Measurements from ENCODE around the gene ZNF518A.
"Not testable (repeated sequence)": the region's sequence is repeated elsewhere in the genome, so short reads cannot be mapped to it uniquely, and the experiment has no call there.

The ZNF518A gene

DNA sequence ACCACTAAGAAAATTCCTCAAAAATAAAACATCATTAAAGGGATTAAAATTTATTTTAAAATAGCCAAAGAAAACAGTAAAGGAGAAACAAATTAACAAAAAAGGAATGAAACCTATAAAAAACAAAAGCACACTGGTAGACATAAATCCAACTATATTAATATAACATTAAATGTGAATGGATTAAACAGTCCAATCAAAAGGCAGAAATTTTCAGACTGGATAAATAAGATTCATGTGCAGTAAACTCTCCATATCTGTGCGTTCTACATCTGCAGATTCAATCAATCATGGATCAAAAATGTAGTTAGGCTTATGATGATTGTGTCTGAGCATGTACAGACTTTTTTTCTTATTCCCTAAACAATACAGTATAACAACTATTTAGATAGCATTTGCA is 42.6 kb downstream of the ZNF518A start:
- DNase-seq (ENCODE audit: low spot score in 2 of 2) = no peak
- in situ Hi-C loops (cut with MboI; ENCODE audit: low sequenced_read_pairs) = no loop called here
- H3K9me3 ChIP-seq = 0 out of 2 replicates have a peak, but pooled peaks cover 5% of the 10 kb centered on the region
- no peak overlapping the region for H3K4me3 ChIP-seq
- H3K4me1 ChIP-seq = no peaks in the 10 kb centered on the region
- H3K36me3 ChIP-seq (replicated peaks) = no peaks in the 10 kb centered on the region
- H3K27me3 ChIP-seq (ENCODE audit: low read depth) = no peaks in the 10 kb centered on the region

DNA sequence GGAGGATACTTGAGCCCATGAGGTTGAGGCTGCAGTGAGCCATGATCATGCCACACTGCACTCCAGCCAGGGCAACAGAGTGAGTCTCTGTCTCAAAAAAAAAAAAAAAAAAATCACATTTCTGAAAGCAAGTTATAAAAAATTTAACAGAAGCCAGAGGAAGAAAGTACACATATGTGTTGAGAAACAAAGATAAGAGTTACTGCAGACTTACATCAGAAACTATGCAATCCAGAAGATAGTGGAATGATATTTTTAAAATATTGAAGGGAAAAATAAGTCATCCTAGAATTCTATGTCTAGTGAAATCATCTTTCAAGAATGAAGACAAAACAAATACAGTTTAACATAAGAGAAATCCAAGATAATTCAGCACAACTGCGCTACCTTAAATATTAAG is 46.9 kb downstream of the ZNF518A start:
- DNase-seq (ENCODE audit: low spot score in 2 of 2) = no peak
- in situ Hi-C loops (cut with MboI; ENCODE audit: low sequenced_read_pairs) = no loop called here

DNA sequence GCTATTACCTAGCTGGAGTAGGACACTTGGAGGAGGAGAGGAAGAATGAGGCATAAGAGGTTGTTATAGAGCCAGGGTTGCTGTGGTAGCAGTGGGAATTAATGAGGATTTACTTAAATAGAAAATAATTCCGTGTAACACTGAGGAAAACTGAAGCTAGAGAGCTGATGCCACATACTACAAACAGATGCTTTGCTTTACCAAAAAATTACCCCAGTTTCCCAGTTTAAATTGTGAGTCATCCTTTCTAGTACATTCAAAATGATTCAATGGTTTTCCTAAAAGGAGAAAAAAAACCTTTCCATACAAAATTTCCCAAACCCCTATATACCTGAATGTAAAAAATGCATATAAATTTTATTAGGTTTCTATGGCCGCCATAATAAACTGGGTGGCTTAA is 58.3 kb downstream of the ZNF518A start:
- DNase-seq (ENCODE audit: low spot score in 2 of 2) = no peak
- Histone ChIP-seq H3K4me3 (no peak overlapping the region), H3K4me1 (no peaks in the 10 kb centered on the region), H3K36me3 (replicated peaks) (no peaks in the 10 kb centered on the region), H3K9me3 (no peaks in the 10 kb centered on the region), H3K27me3 (ENCODE audit: low read depth) (no peaks in the 10 kb centered on the region)
- in situ Hi-C loops (cut with MboI; ENCODE audit: low sequenced_read_pairs) = no loop called here

More for the DNA sequence above, 46.9 kb downstream of the ZNF518A start:
- Histone ChIP-seq H3K4me1 (no peaks in the 10 kb centered on the region), H3K4me3 (no peak overlapping the region), H3K9me3 (0 out of 2 replicates have a peak, but pooled peaks cover 5% of the 10 kb centered on the region), H3K27me3 (ENCODE audit: low read depth) (no peaks in the 10 kb centered on the region), H3K36me3 (replicated peaks) (no peaks in the 10 kb centered on the region)

DNA sequence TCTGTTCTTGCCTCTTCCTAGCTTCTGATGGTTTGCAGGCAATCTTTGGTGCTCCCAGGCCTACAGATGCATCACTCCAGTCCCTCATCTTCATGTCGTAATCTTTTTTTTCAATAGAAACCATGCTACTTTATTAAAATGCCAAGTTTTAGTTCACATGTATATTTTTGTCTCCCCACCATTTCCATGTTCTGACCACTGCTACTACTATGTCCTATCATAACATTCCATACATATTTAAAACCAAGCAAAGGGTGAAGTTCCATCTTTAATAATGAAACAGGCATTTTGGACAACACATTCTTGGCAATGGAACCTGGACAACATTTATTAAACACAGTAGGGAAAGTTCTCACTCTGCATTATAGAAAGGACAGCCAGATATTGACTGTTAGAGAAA is 58.8 kb downstream of the ZNF518A start:
- H3K4me1 ChIP-seq = no peaks in the 10 kb centered on the region
- no peak overlapping the region for H3K4me3 ChIP-seq
- H3K36me3 ChIP-seq (replicated peaks) = no peaks in the 10 kb centered on the region
- DNase-seq (ENCODE audit: low spot score in 2 of 2) = no peak
- no peaks in the 10 kb centered on the region for H3K9me3 ChIP-seq
- in situ Hi-C loops (cut with MboI; ENCODE audit: low sequenced_read_pairs) = no loop called here
- no peaks in the 10 kb centered on the region for H3K27me3 ChIP-seq (ENCODE audit: low read depth)

DNA sequence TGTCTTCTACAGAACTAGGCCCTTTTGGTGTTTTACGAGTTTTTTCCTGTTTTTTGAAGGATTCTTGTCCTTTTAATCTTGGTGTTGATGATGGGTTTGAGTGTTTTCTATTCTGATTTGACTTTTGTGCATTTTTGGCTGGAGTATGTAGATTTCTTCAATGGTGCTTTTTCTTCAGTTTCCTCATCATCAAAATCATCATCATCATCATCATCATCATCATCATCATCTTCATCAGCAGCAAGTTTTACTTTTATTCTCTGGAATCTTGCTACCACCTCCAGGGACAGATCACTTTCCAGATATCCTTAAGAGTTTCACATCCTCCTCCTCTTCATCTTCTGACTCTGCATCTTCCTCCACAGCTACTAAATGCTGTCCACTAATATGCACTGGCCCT is 59.4 kb downstream of the ZNF518A start:
- H3K4me1 ChIP-seq; H3K4me3 ChIP-seq; in situ Hi-C loops (cut with MboI; ENCODE audit: low sequenced_read_pairs); H3K9me3 ChIP-seq; DNase-seq (ENCODE audit: low spot score in 2 of 2); H3K27me3 ChIP-seq (ENCODE audit: low read depth); H3K36me3 ChIP-seq (replicated peaks): not testable (repeated sequence)

DNA sequence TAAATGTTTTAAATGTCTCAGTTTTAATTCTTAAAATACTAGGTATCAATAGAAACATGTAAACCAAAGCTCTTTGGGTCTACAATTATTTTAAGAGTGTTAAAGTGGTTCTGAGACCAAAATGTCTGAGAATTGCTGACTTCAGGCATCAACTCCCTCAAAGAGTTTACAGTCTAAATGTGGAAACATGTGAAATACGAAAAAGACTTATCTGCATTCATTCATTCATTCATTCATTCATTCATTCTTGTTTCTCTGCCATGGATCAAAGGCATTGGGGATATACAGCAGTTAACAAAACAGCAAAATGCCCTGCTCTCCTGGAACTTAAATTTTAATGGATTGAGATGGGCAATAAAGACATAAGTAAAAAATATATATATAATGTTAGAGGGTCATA is 71.4 kb downstream of the ZNF518A start:
- in situ Hi-C loops (cut with MboI; ENCODE audit: low sequenced_read_pairs) = no loop called here
- no peaks in the 10 kb centered on the region for H3K36me3 ChIP-seq (replicated peaks)
- 0 out of 2 replicates have a peak, but pooled peaks cover 5% of the 10 kb centered on the region for H3K27me3 ChIP-seq (ENCODE audit: low read depth)

DNA sequence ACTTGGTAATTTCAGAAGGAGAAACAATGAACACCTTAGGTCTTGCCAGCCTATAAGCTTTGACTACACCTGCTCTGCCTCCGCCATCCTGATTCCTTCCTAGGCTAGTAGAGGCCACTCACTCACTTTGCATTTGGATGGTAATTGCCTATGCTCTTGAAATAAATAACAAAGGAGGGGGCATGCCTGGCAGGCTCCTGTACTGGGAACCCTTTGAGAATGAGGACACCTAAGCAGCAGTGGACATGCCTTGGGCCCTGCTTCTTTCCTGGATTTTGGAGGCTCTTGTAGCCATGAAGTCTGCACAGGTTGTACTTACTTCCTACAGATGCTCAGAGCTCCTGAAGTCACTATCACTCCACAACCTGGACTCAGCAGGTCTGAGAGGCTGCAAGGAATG is 75.5 kb downstream of the ZNF518A start:
- Histone ChIP-seq H3K9me3 (no peaks in the 10 kb centered on the region), H3K4me1 (no peaks in the 10 kb centered on the region), H3K4me3 (no peak overlapping the region), H3K27me3 (ENCODE audit: low read depth) (0 out of 2 replicates have a peak, but pooled peaks cover 3% of the 10 kb centered on the region), H3K36me3 (replicated peaks) (no peaks in the 10 kb centered on the region)
- no peak for DNase-seq (ENCODE audit: low spot score in 2 of 2)
- in situ Hi-C loops (cut with MboI; ENCODE audit: low sequenced_read_pairs) = no loop called here

More for the DNA sequence above, 71.4 kb downstream of the ZNF518A start:
- H3K4me1 ChIP-seq = no peaks in the 10 kb centered on the region
- no peak for DNase-seq (ENCODE audit: low spot score in 2 of 2)
- H3K4me3 ChIP-seq = no peak overlapping the region
- no peaks in the 10 kb centered on the region for H3K9me3 ChIP-seq

DNA sequence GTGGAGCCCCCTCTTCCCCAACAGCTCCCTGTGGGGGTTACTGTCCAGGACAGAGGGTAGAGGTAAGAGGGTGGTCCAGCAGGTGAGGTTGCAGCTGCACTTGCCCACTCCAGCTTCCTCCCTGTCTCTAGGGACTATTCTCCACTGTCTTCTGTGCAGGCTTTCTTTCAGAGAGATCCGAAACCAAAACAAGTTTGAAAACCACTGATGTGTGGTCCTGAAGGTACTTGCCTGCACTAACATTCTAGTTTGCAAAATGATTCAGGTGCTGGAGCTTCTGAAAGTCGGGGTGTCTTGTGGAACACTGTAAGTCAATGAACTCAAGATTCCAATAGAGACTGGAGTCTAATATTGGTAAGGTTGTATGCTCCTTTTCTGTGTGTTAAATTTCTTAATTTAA is 78.2 kb downstream of the ZNF518A start:
- H3K36me3 ChIP-seq (replicated peaks) = no peaks in the 10 kb centered on the region
- in situ Hi-C loops (cut with MboI; ENCODE audit: low sequenced_read_pairs) = no loop called here
- no peaks in the 10 kb centered on the region for H3K27me3 ChIP-seq (ENCODE audit: low read depth)
- no peak overlapping the region for H3K4me3 ChIP-seq
- DNase-seq (ENCODE audit: low spot score in 2 of 2) = no peak
- no peaks in the 10 kb centered on the region for H3K4me1 ChIP-seq
- no peaks in the 10 kb centered on the region for H3K9me3 ChIP-seq

DNA sequence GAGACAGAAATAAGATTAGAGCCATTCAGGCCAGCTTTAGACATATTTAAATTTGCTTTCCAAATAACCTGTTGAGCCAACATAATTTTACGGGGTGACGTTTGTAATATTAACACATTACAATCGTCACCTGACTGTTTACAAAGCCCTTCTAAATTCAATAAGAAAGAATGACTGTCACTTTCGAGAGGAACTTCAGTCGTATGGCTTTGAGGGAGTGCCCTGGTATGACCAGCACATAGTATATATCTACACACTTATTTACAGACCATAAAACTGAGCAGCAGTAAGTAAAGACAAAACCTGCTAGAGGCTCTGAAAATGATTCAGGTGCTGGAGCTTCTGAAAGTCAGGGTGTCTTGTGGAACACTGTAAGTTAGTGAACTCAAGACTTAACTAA is 78.8 kb downstream of the ZNF518A start:
- Histone ChIP-seq H3K9me3 (no peaks in the 10 kb centered on the region), H3K4me1 (no peaks in the 10 kb centered on the region), H3K27me3 (ENCODE audit: low read depth) (no peaks in the 10 kb centered on the region), H3K4me3 (no peak overlapping the region), H3K36me3 (replicated peaks) (no peaks in the 10 kb centered on the region)
- in situ Hi-C loops (cut with MboI; ENCODE audit: low sequenced_read_pairs) = no loop called here
- no peak for DNase-seq (ENCODE audit: low spot score in 2 of 2)

DNA sequence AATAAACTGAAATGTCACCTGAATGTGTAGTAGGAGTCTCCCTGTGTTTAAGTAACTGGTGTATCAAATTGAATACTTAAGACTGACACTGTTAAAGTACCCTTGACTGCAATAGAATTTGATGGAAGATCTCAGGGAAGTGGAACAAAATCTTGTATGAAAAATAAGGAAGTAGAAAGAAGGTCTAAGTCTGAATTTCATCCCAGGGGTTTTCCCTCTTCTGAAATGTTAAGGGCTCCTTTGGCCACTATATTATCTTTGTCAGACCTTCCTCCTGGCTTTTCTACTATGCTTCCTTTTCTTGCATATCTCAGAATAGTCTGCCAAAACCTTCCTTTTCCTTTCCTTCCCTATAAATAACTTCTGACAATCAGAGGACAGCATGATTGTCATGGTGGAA is 81.7 kb downstream of the ZNF518A start:
- 0 out of 2 replicates have a peak, but pooled peaks cover 2% of the 10 kb centered on the region for H3K27me3 ChIP-seq (ENCODE audit: low read depth)
- no peak for DNase-seq (ENCODE audit: low spot score in 2 of 2)
- in situ Hi-C loops (cut with MboI; ENCODE audit: low sequenced_read_pairs) = no loop called here
- H3K9me3 ChIP-seq = no peaks in the 10 kb centered on the region
- H3K36me3 ChIP-seq (replicated peaks) = no peaks in the 10 kb centered on the region
- no peaks in the 10 kb centered on the region for H3K4me1 ChIP-seq
- no peak overlapping the region for H3K4me3 ChIP-seq

DNA sequence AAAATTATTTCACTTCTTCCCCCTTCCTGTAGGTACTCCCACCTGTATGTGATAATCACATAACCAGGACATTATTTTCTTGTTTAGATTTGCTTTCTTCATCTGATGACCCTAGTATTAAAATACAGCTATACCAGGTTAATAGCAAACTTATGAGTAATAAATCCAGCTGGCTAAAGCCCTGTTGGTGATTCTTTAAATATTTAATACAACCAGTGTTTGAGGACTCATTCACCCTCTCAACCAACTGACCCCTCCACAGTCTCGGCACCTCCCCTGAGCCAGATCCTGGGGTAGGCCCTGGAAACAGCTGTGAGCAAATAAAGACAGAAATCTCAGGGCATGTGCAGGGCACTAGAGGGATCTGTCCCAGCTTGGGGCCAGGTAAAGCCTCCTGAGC is 82.8 kb downstream of the ZNF518A start:
- peaks cover 2% of the 10 kb centered on the region; the same call in 1 of the 2 replicates for H3K27me3 ChIP-seq (ENCODE audit: low read depth)
- in situ Hi-C loops (cut with MboI; ENCODE audit: low sequenced_read_pairs) = no loop called here
- no peaks in the 10 kb centered on the region for H3K9me3 ChIP-seq
- no peaks in the 10 kb centered on the region for H3K36me3 ChIP-seq (replicated peaks)
- no peak overlapping the region for H3K4me3 ChIP-seq
- DNase-seq (ENCODE audit: low spot score in 2 of 2) = no peak
- H3K4me1 ChIP-seq = no peaks in the 10 kb centered on the region
